BLaER1 (cell line): Measurements from ENCODE around the gene ZBTB16.

Experiments
- H3K27ac ChIP-seq: shearing (Covaris generic); formaldehyde crosslinking; 2 replicates; pipeline ENCODE4 v1.8.1; 2022
- H3K27me3 ChIP-seq: shearing (Covaris generic); formaldehyde crosslinking; 2 replicates; pipeline ENCODE4 v1.8.1; 2022
- H3K36me3 ChIP-seq: shearing (Covaris generic); formaldehyde crosslinking; 2 replicates; pipeline ENCODE4 v1.8.1; 2022
- H3K4me1 ChIP-seq: shearing (Covaris generic); formaldehyde crosslinking; 2 replicates; pipeline ENCODE4 v1.8.1; 2022
- H3K4me2 ChIP-seq: shearing (Covaris generic); formaldehyde crosslinking; 2 replicates; pipeline ENCODE4 v1.8.1; 2022
- H3K4me3 ChIP-seq: shearing (Covaris generic); formaldehyde crosslinking; 2 replicates; pipeline ENCODE4 v1.8.1; 2022
- H3K9ac ChIP-seq: shearing (Covaris generic); formaldehyde crosslinking; 2 replicates; pipeline ENCODE4 v1.8.1; 2022
- H3K9me3 ChIP-seq: shearing (Covaris generic); formaldehyde crosslinking; 2 replicates; pipeline ENCODE4 v1.8.1; 2022
- H4K20me1 ChIP-seq: shearing (Covaris generic); formaldehyde crosslinking; 2 replicates; pipeline ENCODE4 v1.8.1; 2022
- Cebpa-rat ChIP-seq: shearing (Covaris generic); IDR thresholded peaks from 2 replicates; pipeline ENCODE4 v1.8.1; 2022

The ZBTB16 gene

GRCh38 chr11:114062272-114062671 is 2.8 kb downstream of the ZBTB16 start:
- Histone ChIP-seq H3K27me3 (peaks cover 68% of the 10 kb centered on the region), H3K9me3 (peaks cover 37% of the 10 kb centered on the region), H4K20me1 (peaks cover 33% of the 10 kb centered on the region), H3K4me3 (no peak overlapping the region), H3K4me1 (peaks cover 17% of the 10 kb centered on the region; the same call in 1 of the 2 replicates), H3K4me2 (no peak overlapping the region), H3K27ac (no peak overlapping the region), H3K36me3 (no peaks in the 10 kb centered on the region), H3K9ac (no peak overlapping the region)
- TF ChIP-seq Cebpa-rat, result no peak

GRCh38 chr11:114063149-114063828 is 3.8 kb downstream of the ZBTB16 start:
- no peak overlapping the region for H3K4me3 ChIP-seq
- TF ChIP-seq Cebpa-rat, result no peak
- H3K27me3 ChIP-seq, result peaks cover 58% of the 10 kb centered on the region
- H3K36me3 ChIP-seq, result no peaks in the 10 kb centered on the region
- H3K27ac ChIP-seq, result no peak overlapping the region
- peaks cover 22% of the 10 kb centered on the region for H4K20me1 ChIP-seq
- H3K9me3 ChIP-seq, result peaks cover 30% of the 10 kb centered on the region
- H3K4me1 ChIP-seq, result peaks cover 17% of the 10 kb centered on the region; the same call in 1 of the 2 replicates
- no peak overlapping the region for H3K4me2 ChIP-seq
- H3K9ac ChIP-seq, result no peak overlapping the region

- TF ChIP-seq Cebpa-rat, result no peak
- peaks cover 53% of the 10 kb centered on the region for H3K27me3 ChIP-seq
- H3K36me3 ChIP-seq, result no peaks in the 10 kb centered on the region
- no peak overlapping the region for H3K9ac ChIP-seq
- peaks cover 22% of the 10 kb centered on the region for H4K20me1 ChIP-seq
- H3K27ac ChIP-seq, result no peak overlapping the region
- H3K4me2 ChIP-seq, result no peak overlapping the region
- peaks cover 25% of the 10 kb centered on the region for H3K9me3 ChIP-seq
- H3K4me3 ChIP-seq, result no peak overlapping the region
- peaks cover 17% of the 10 kb centered on the region; the same call in 1 of the 2 replicates for H3K4me1 ChIP-seq
These were observed 4.3 kb downstream of the ZBTB16 start for GRCh38 chr11:114063829-114064201.

GRCh38 chr11:114064216-114064615 is 4.7 kb downstream of the ZBTB16 start:
- H4K20me1 ChIP-seq, result peaks cover 22% of the 10 kb centered on the region
- no peak for TF ChIP-seq Cebpa-rat
- H3K36me3 ChIP-seq, result no peaks in the 10 kb centered on the region
- H3K9me3 ChIP-seq, result peaks cover 21% of the 10 kb centered on the region
- H3K27me3 ChIP-seq, result peaks cover 49% of the 10 kb centered on the region
- H3K9ac ChIP-seq, result no peak overlapping the region
- H3K27ac ChIP-seq, result no peak overlapping the region
- no peak overlapping the region for H3K4me3 ChIP-seq
- H3K4me1 ChIP-seq, result peaks cover 17% of the 10 kb centered on the region; the same call in 1 of the 2 replicates
- no peak overlapping the region for H3K4me2 ChIP-seq

GRCh38 chr11:114065094-114065493 is 5.6 kb downstream of the ZBTB16 start:
- H4K20me1 ChIP-seq, result peaks cover 17% of the 10 kb centered on the region
- peaks cover 14% of the 10 kb centered on the region for H3K9me3 ChIP-seq
- H3K4me3 ChIP-seq, result no peak overlapping the region
- no peak overlapping the region for H3K4me2 ChIP-seq
- H3K9ac ChIP-seq, result no peak overlapping the region
- TF ChIP-seq Cebpa-rat, result no peak
- H3K4me1 ChIP-seq, result peaks cover 12% of the 10 kb centered on the region; the same call in 1 of the 2 replicates
- peaks cover 40% of the 10 kb centered on the region for H3K27me3 ChIP-seq
- H3K36me3 ChIP-seq, result no peaks in the 10 kb centered on the region
- H3K27ac ChIP-seq, result no peak overlapping the region

GRCh38 chr11:114066046-114066648 is 6.6 kb downstream of the ZBTB16 start:
- no peak for TF ChIP-seq Cebpa-rat
- Histone ChIP-seq H3K9me3 (peaks cover 4% of the 10 kb centered on the region; the same call in 1 of the 2 replicates), H3K9ac (no peak overlapping the region), H3K4me2 (no peak overlapping the region), H4K20me1 (peaks cover 7% of the 10 kb centered on the region), H3K27ac (no peak overlapping the region), H3K4me1 (0 out of 2 replicates have a peak, but pooled peaks cover 3% of the 10 kb centered on the region), H3K36me3 (no peaks in the 10 kb centered on the region), H3K4me3 (no peak overlapping the region), H3K27me3 (peaks cover 30% of the 10 kb centered on the region)

- Histone ChIP-seq H3K27me3 (peaks cover 8% of the 10 kb centered on the region), H4K20me1 (no peaks in the 10 kb centered on the region; the same call in 1 of the 2 replicates), H3K9me3 (no peaks in the 10 kb centered on the region), H3K9ac (no peak overlapping the region), H3K27ac (no peak overlapping the region), H3K4me3 (no peak overlapping the region), H3K36me3 (no peaks in the 10 kb centered on the region), H3K4me1 (no peaks in the 10 kb centered on the region), H3K4me2 (no peak overlapping the region)
- TF ChIP-seq Cebpa-rat, result no peak
These were observed 8.8 kb downstream of the ZBTB16 start for GRCh38 chr11:114068327-114068726.

GRCh38 chr11:114070464-114071139 is 11.1 kb downstream of the ZBTB16 start:
- no peak for TF ChIP-seq Cebpa-rat
- Histone ChIP-seq H3K4me3 (no peak overlapping the region), H3K27ac (no peak overlapping the region), H3K4me2 (no peak overlapping the region), H3K27me3 (no peaks in the 10 kb centered on the region), H3K9me3 (no peaks in the 10 kb centered on the region), H4K20me1 (no peaks in the 10 kb centered on the region), H3K4me1 (no peaks in the 10 kb centered on the region), H3K36me3 (no peaks in the 10 kb centered on the region), H3K9ac (no peak overlapping the region)

GRCh38 chr11:114073007-114073827 is 13.7 kb downstream of the ZBTB16 start:
- H3K9me3 ChIP-seq, result no peaks in the 10 kb centered on the region
- no peaks in the 10 kb centered on the region for H3K27me3 ChIP-seq
- H4K20me1 ChIP-seq, result no peaks in the 10 kb centered on the region
- no peak overlapping the region for H3K4me3 ChIP-seq
- H3K36me3 ChIP-seq, result no peaks in the 10 kb centered on the region
- no peak overlapping the region for H3K4me2 ChIP-seq
- no peak overlapping the region for H3K9ac ChIP-seq
- no peaks in the 10 kb centered on the region for H3K4me1 ChIP-seq
- TF ChIP-seq Cebpa-rat, result no peak
- no peak overlapping the region for H3K27ac ChIP-seq
